SU-DHL-6 (cell line): Measurements from ENCODE around the gene SLC45A1.

Source experiments
- CTCF ChIP-seq: fragments of 200-600 bp; sonication (generic); IDR thresholded peaks from one replicate; pipeline ENCODE4 v1.5.1; 2017; ENCODE audit warnings: antibody characterized with exemption, mild to moderate bottlenecking, low read length, moderate library complexity; ENCODE audit not compliant: insufficient read depth, poor library complexity, severe bottlenecking
- EZH2phosphoT487 ChIP-seq: fragments of 200-600 bp; sonication (generic), shearing (Covaris generic); conservative IDR thresholded peaks from 2 replicates; pipeline ENCODE4 v1.6.1; 2018; ENCODE audit warnings: mild to moderate bottlenecking, antibody characterized with exemption, low read length, moderate library complexity, mixed read lengths

DNA sequence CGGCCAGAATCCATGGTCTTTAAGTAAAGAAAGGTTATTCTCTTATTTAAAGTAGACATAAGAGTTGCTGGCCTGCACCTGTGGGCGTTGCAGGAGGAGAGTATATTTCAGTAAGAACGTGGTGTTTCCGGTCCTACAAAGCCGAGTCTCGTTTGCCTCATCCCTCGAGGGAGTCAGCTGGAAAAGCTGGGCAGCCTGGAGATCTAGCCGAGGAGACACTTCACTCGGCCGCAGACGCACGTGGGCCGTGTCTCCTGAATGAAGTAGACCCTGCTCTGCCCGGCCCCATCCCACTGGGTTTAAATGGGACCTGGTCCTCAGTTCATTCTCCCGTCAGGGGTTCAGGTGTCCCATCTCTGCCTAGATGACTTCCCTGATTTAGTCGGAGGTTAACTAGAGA is 14.9 kb downstream of the SLC45A1 start:
- TF ChIP-seq EZH2phosphoT487 (no peak), CTCF (no peak)
